Ovary (tissue), 9 donors: ENCODE data around the gene ZC3H7B. TPM values are rescaled to one million over a fixed set of nuclear protein-coding genes. Genes with fewer than 3 reads are reported as not detected.

ENCODE experiments used
- DNase-seq, 5 donors: peaks; one replicate each; pipeline ENCODE4 v3.0.0-alpha.2; 2019 to 2020
- H3K27ac ChIP-seq, 2 donors: fragments of 200-600 bp; one replicate each; pipeline versions ENCODE4 v1.5.1 to v1.8.0; 2019 to 2022
- H3K27me3 ChIP-seq: fragments of 200-600 bp; one replicate; pipeline ENCODE4 v1.8.0; 2022
- H3K36me3 ChIP-seq: fragments of 200-600 bp; sonication (generic); one replicate; pipeline ENCODE4 v1.5.1; 2019
- H3K4me1 ChIP-seq: one replicate; pipeline ENCODE4 v1.8.1; 2013; ENCODE audit warnings: mild to moderate bottlenecking, moderate library complexity; ENCODE audit not compliant: insufficient read depth
- H3K4me3 ChIP-seq: fragments of 200-600 bp; sonication (generic); one replicate; pipeline ENCODE4 v1.5.1; 2017
- H3K9me3 ChIP-seq, 2 donors: fragments of 200-600 bp in 1 of 2; sonication (generic) in 1 of 2; one replicate each; pipeline versions ENCODE4 v1.5.1 to v1.8.1; 2013 to 2019; ENCODE audit warnings: mild to moderate bottlenecking in 1 of 2, moderate library complexity in 1 of 2
- EP300 ChIP-seq: sonication (generic); formaldehyde crosslinking; IDR thresholded peaks from one replicate; pipeline ENCODE4 v1.6.1; 2017; ENCODE audit warnings: antibody characterized with exemption
- POLR2A ChIP-seq: fragments of 450-650 bp; IDR thresholded peaks from one replicate; pipeline ENCODE4 v1.6.1; 2017; ENCODE audit warnings: antibody characterized with exemption, mild to moderate bottlenecking, moderate library complexity
- WGBS, 3 donors: extraction: QIAGEN DNeasy Blood & Tissue Kit in 1 of 3; methylation state at CpG; one replicate each; pipeline versions ENCODE4 v1.1.5 to v1.1.7; 2013 to 2017; 5-methylcytosine and 5-hydroxymethylcytosine counted together
- intact Hi-C, 4 donors: fragments of 100-400 bp; cut with DNase I; formaldehyde crosslinking; loops; one replicate each; pipeline versions ENCODE4 v1.11.0 to v1.15.1; 2022 to 2023
- polyA plus RNA-seq, 2 donors: library from polyadenylated mRNA; stranded (reverse); fragments of 200-250 nt in 1 of 2; fragments of 350-450 nt in 1 of 2; fragmentation: Illumina TruSeq in 1 of 2; extraction: RNeasy Lipid Tissue Mini Kit (QIAGEN cat#74804) in 1 of 2; gene quantifications; one replicate each; pipeline ENCODE4 v1.2.3, GENCODE V29; 2013 to 2014
- total RNA-seq, 7 donors: library from RNA; depleted of rRNA in 2 of 7; stranded (reverse); fragments of >200 nt in 2 of 7; fragmentation: NEBNext Ultra II Directional in 3 of 7; extraction: Animal tissue kit (Norgen Biotek cat#: 25700) in 3 of 7; gene quantifications; one replicate each; pipeline versions ENCODE4 v1.1.0 to v1.2.4, GENCODE V29; 2016 to 2023
- TF ChIP-seq, protein P1 (sequence below), 3 donors: fragments of 450-650 bp in 2 of 3; fragments of 200-600 bp in 1 of 3; IDR thresholded peaks; one replicate each; pipeline versions ENCODE4 v1.5.1 to v1.8.0; 2016 to 2022; ENCODE audit warnings: antibody characterized with exemption in 3 of 3, mild to moderate bottlenecking in 1 of 3
- donor health status: DM: no; HTN: no; CAD: no; lungs with moderate emphysema.
- donor health status: DM: no; HTN: no; CAD: no.
- donor health status: Bipolar disorder and iron deficiency.
- donor health status: DM: yes; HTN: yes; CAD: no.
- donor health status: DM: no; HTN: no; CAD: no.
- donor health status: DM: yes; HTN: yes; CAD: no.

Gene ZC3H7B
- total and polyA plus RNA-seq, 9 donors: 27.3 to 96.5 (median 73.2) TPM

- Histone ChIP-seq H3K4me1 (no peaks in the 10 kb centered on the region), H3K27ac (no peak overlapping the region), H3K4me3 (no peak overlapping the region), H3K36me3 (no peaks in the 10 kb centered on the region), H3K27me3 (no peaks in the 10 kb centered on the region), H3K9me3 (no peaks in the 10 kb centered on the region)
- TF ChIP-seq EP300: no peak
- no peak for TF ChIP-seq POLR2A
- TF ChIP-seq, protein P1, sequence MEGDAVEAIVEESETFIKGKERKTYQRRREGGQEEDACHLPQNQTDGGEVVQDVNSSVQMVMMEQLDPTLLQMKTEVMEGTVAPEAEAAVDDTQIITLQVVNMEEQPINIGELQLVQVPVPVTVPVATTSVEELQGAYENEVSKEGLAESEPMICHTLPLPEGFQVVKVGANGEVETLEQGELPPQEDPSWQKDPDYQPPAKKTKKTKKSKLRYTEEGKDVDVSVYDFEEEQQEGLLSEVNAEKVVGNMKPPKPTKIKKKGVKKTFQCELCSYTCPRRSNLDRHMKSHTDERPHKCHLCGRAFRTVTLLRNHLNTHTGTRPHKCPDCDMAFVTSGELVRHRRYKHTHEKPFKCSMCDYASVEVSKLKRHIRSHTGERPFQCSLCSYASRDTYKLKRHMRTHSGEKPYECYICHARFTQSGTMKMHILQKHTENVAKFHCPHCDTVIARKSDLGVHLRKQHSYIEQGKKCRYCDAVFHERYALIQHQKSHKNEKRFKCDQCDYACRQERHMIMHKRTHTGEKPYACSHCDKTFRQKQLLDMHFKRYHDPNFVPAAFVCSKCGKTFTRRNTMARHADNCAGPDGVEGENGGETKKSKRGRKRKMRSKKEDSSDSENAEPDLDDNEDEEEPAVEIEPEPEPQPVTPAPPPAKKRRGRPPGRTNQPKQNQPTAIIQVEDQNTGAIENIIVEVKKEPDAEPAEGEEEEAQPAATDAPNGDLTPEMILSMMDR (IDR thresholded peaks at IDR 0.05): no peak
- intact Hi-C loops: loop anchor here in 1 of 4 donors (10.0 kb wide), 1 partner anchor 424 kb away; no protein-coding TSS in a partner anchor
- DNase-seq: no peak
- WGBS, 3 donors: 91 to 94% (median 92%) methylated on average over 22 of the region's 22 CpGs
These were observed 47.7 kb downstream of the ZC3H7B start for GRCh38 chr22:41348964-41349484.

DNA sequence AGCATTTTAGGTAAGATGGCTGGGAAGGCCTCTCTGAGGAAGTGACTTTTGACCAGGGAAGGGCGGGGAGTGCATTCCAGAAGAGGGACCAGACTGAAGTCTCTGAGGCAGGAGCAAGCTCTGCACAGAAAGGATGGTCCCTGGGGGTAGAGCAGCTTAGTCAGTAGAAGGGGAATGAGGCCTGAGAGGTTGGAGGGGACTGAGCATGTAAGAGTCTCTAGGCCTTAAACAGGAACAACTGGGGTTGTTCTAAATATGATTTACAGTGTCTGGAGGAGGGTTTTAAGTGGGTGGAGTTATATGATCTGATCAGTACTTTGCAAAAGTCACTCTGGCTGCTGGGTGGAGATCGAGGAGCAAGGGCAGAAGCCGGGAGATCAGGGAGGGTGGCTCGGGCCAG, 48.8 kb downstream of the ZC3H7B start:
- no peaks in the 10 kb centered on the region for H3K27me3 ChIP-seq
- no peak for DNase-seq
- intact Hi-C loops: no loop called here
- no peaks in the 10 kb centered on the region for H3K9me3 ChIP-seq
- no peak overlapping the region for H3K27ac ChIP-seq
- WGBS, 3 donors: 82 to 88% (median 84%) methylated on average over 4 of the region's 4 CpGs
- H3K36me3 ChIP-seq: no peaks in the 10 kb centered on the region
- no peaks in the 10 kb centered on the region for H3K4me1 ChIP-seq
- H3K4me3 ChIP-seq: no peak overlapping the region
- TF ChIP-seq EP300 (no peak), POLR2A (no peak)
- TF ChIP-seq, protein P1 (IDR thresholded peaks at IDR 0.05): no peak

- Histone ChIP-seq H3K4me3 (no peak overlapping the region), H3K27ac (no peak overlapping the region), H3K4me1 (no peaks in the 10 kb centered on the region), H3K9me3 (no peaks in the 10 kb centered on the region), H3K36me3 (no peaks in the 10 kb centered on the region), H3K27me3 (no peaks in the 10 kb centered on the region)
- DNase-seq: no peak
- intact Hi-C loops: no loop called here
- TF ChIP-seq EP300 (no peak), POLR2A (no peak)
- 89 to 92% (median 89%) methylated on average over 5 of the region's 5 CpGs for WGBS, 3 donors
These were observed 49.7 kb downstream of the ZC3H7B start for GRCh38 chr22:41351011-41351410.

- Histone ChIP-seq H3K4me1 (no peaks in the 10 kb centered on the region), H3K4me3 (no peak overlapping the region), H3K36me3 (no peaks in the 10 kb centered on the region), H3K27me3 (no peaks in the 10 kb centered on the region), H3K9me3 (no peaks in the 10 kb centered on the region), H3K27ac (no peak overlapping the region)
- TF ChIP-seq POLR2A: no peak
- TF ChIP-seq, protein P1 (IDR thresholded peaks at IDR 0.05): no peak
- TF ChIP-seq EP300: no peak
- no peak for DNase-seq
- 46 to 48% (median 46%) methylated on average over 6 of the region's 6 CpGs for WGBS, 3 donors
- intact Hi-C loops: no loop called here
These were observed 50.7 kb downstream of the ZC3H7B start for GRCh38 chr22:41352058-41352457.

- Histone ChIP-seq H3K4me1 (no peaks in the 10 kb centered on the region), H3K36me3 (no peaks in the 10 kb centered on the region), H3K27me3 (no peaks in the 10 kb centered on the region), H3K4me3 (no peak overlapping the region), H3K27ac (no peak overlapping the region), H3K9me3 (no peaks in the 10 kb centered on the region)
- no peak for DNase-seq
- intact Hi-C loops: no loop called here
- 60 to 64% (median 62%) methylated on average over 10 of the region's 10 CpGs for WGBS, 3 donors
- TF ChIP-seq EP300 (no peak), POLR2A (no peak)
- TF ChIP-seq, protein P1 (IDR thresholded peaks at IDR 0.05): no peak
These were observed 52.7 kb downstream of the ZC3H7B start for GRCh38 chr22:41353862-41354575.
